RWPE1 (cell line): ENCODE measurements around the gene TRERF1.

Experiments
- CTCF ChIA-PET: fragments of 350-600 bp; sonication (Branson Sonifier 250); formaldehyde crosslinking; extraction: SDS; loops from one replicate; lab custom pipeline; 2021; lab: Yijun Ruan, JAX
- POLR2A ChIA-PET: fragments of 400-600 bp; formaldehyde crosslinking; extraction: SDS; loops from one replicate; lab custom pipeline; 2020; ENCODE audit warnings: antibody characterized with exemption; ENCODE audit not compliant: low non-redundant PET; lab: Yijun Ruan, JAX
- DNase-seq: peaks from one replicate; pipeline ENCODE4 v3.0.0; 2012; ENCODE audit warnings: low spot score
- H3K27ac ChIP-seq: fragments of 450-650 bp; 2 replicates; pipeline ENCODE4 v1.5.1; 2017
- CTCF ChIP-seq: fragments of 450-650 bp; conservative IDR thresholded peaks from 2 replicates; pipeline ENCODE4 v1.5.1; 2017; ENCODE audit warnings: low read depth, mild to moderate bottlenecking

The TRERF1 gene

GRCh38 chr6:42396720-42397119 is 55.0 kb downstream of the TRERF1 start:
- CTCF ChIA-PET, result interaction anchor here (0.6 kb wide), 1 partner anchor 17 kb away, joined by 3 read pairs; no protein-coding TSS in a partner anchor
- DNase-seq, result no peak
- TF ChIP-seq CTCF, result no peak
- H3K27ac ChIP-seq, result no peak overlapping the region
- POLR2A ChIA-PET, result no interaction called here

- DNase-seq, result no peak
- POLR2A ChIA-PET, result interaction anchor here (0.7 kb wide), 1 partner anchor 36 kb away, joined by 3 read pairs; no protein-coding TSS in a partner anchor
- peak overlapping the region; percentile 37 for H3K27ac ChIP-seq
- CTCF ChIA-PET, result no interaction called here
- no peak for TF ChIP-seq CTCF
Measured at GRCh38 chr6:42394881-42395620, 56.7 kb downstream of the TRERF1 start.

GRCh38 chr6:42394151-42394550 is 57.6 kb downstream of the TRERF1 start:
- no peak for DNase-seq
- ChIA-PET POLR2A (no interaction called here), CTCF (no interaction called here)
- H3K27ac ChIP-seq, result peak overlapping the region; percentile 57
- no peak for TF ChIP-seq CTCF

- CTCF ChIA-PET, result no interaction called here
- POLR2A ChIA-PET, result no interaction called here
- DNase-seq, result no peak
- TF ChIP-seq CTCF, result no peak
- H3K27ac ChIP-seq, result no peak overlapping the region
Measured at GRCh38 chr6:42393339-42393738, 58.4 kb downstream of the TRERF1 start.

DNA sequence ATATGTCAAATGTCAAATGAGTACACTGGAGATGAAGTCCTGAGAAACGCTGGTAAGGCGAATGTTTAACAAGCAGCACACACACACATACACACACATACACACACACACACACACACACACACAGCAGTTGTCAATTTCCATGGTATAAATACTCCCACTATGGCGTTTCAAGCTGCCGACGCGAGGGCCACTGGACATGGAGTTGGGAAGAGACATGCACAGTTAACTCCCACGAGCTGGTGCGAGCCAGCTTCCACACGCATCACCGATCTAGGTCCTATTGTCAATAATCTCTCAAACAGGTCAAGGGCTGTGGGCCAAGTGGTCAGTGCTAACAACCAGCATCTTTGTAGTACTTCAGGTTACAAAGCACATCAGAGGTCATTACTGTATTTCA is 58.9 kb downstream of the TRERF1 start:
- no peak for DNase-seq
- ChIA-PET CTCF (no interaction called here), POLR2A (no interaction called here)
- no peak for TF ChIP-seq CTCF
- no peak overlapping the region for H3K27ac ChIP-seq

- ChIA-PET CTCF (no interaction called here), POLR2A (no interaction called here)
Measured at GRCh38 chr6:42391441-42391840, 60.3 kb downstream of the TRERF1 start.

More at GRCh38 chr6:42391441-42391840, 60.3 kb downstream of the TRERF1 start:
- H3K27ac ChIP-seq, result peak overlapping the region; percentile 24
- DNase-seq, result no peak
- TF ChIP-seq CTCF, result no peak
